GM12801 (cell line): Measurements from ENCODE around the gene KLF9.

Experiments
- CTCF ChIP-seq: IDR thresholded peaks from one replicate; pipeline ENCODE4 v1.5.1; 2011; ENCODE audit warnings: control low read depth; ENCODE audit not compliant: insufficient read length; ENCODE audit errors: extremely low read depth

Gene KLF9

DNA sequence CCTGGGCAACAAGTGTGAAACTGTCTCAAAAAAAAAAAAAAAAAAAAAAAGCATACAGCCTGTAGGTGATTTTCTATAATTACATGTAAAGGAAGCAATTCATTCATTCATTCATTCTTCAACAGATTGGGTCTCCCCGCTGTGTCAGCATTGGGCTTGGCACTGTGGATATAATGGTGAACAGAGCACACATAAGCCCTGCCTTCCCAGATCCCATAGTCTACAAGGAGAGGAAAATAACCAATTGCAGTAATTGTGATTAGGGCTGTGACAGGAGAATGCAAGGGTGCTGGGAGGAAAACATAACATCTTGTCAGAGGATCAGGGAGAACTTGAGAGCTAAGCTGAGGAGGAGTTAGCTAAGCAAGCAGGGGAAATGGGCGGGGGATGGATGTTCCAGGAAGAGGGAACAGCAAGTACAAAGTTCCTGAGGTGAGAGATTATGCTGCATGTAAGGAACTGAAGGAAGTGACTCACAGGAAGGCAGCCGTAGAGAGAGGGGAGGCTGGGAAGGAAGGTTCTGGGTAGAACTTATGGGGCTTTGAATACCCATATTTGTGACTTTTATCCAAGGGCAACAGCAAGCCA lies 24.0 kb upstream of the KLF9 start:
- TF ChIP-seq CTCF, result no peak

GRCh38 chr9:70435948-70436347 lies 21.5 kb upstream of the KLF9 start:
- TF ChIP-seq CTCF, result no peak

GRCh38 chr9:70429899-70430298 lies 15.4 kb upstream of the KLF9 start:
- TF ChIP-seq CTCF, result no peak

DNA sequence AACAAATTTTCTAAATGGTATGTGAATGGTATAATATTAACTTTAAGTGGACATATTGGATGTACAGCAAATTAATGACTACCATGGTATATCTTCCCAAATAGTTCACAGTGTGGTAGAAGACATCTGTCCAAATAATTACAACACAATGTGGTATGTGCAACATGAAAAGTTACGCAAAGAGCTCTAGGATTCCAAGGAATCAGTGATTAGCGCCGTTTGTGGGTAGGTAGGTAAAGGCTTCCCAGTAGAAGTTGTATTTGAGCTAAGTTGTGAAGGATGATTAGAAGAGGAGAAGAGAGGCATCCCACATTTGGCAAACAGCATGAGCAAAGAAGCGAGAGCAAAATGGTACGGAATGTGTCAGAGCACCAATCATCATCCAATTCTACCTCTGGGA lies 14.3 kb upstream of the KLF9 start:
- TF ChIP-seq CTCF, result no peak

GRCh38 chr9:70427161-70427945 lies 12.9 kb upstream of the KLF9 start:
- TF ChIP-seq CTCF, result no peak

DNA sequence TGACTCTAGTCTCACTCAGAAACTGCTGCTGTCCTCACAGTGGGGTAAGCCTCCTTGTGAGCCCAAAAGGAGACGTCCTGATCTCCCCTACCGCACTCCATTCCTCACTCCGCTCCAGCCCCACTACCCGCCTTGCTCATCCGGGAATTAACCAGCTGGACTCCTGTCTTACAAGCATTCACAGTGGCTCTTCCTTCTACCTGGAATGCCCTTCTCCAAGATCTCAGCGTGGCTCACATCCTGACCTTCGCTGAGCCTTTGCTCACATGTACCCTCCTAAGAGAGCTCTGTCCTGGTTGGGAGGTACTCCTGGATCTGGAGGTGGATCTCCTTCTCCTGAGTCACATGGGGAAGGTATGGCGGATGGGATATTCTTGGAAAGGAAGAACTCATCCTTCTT lies 10.7 kb upstream of the KLF9 start:
- TF ChIP-seq CTCF, result no peak

GRCh38 chr9:70422371-70423043 lies 8.1 kb upstream of the KLF9 start:
- TF ChIP-seq CTCF, result no peak
